HEK293 (cell line): Measurements from ENCODE around the gene SHC4.

ENCODE experiments used
- CTCF ChIA-PET: fragments of 350-600 bp; formaldehyde crosslinking; extraction: SDS; loops from one replicate; lab custom pipeline; 2021; ENCODE audit warnings: antibody characterized with exemption; lab: Yijun Ruan, JAX
- POLR2A ChIA-PET: fragments of 300-600 bp; formaldehyde crosslinking; extraction: SDS; loops from one replicate; lab custom pipeline; 2020; ENCODE audit warnings: antibody characterized with exemption, inconsistent platforms; lab: Yijun Ruan, JAX
- H3K27ac ChIP-seq: fragments of 200-500 bp; sonication (Bioruptor generic); 2 replicates; pipeline ENCODE4 v1.5.1; 2014; ENCODE audit warnings: low read depth, low read length, control low read depth, inconsistent platforms; ENCODE audit errors: extremely low read depth
- H3K36me3 ChIP-seq, 2 experiments: fragments of 200-500 bp in 1 of 2; sonication (Bioruptor generic) in 1 of 2; 1 replicate in 1 of 2; 2 replicates in 1 of 2; pipeline ENCODE4 v1.5.1; 2014 to 2017; ENCODE audit warnings: inconsistent platforms in 2 of 2, low read length in 2 of 2; ENCODE audit not compliant: control insufficient read depth in 2 of 2, insufficient read depth in 1 of 2
- H3K4me1 ChIP-seq: fragments of 200-500 bp; sonication (Bioruptor generic); 2 replicates; pipeline ENCODE4 v1.5.1; 2014; ENCODE audit warnings: mild to moderate bottlenecking, low read length, inconsistent platforms; ENCODE audit not compliant: control insufficient read depth, insufficient read depth
- H3K4me3 ChIP-seq: 2 replicates; pipeline ENCODE4 v1.5.1; 2011; ENCODE audit warnings: low read depth, mild to moderate bottlenecking, control low read depth, low read length, moderate library complexity
- H3K9me3 ChIP-seq: fragments of 200-500 bp; sonication (Bioruptor generic); 2 replicates; pipeline ENCODE4 v1.5.1; 2014; ENCODE audit warnings: low read depth, low read length, inconsistent platforms; ENCODE audit not compliant: control insufficient read depth, insufficient read depth
- EGR2 ChIP-seq: fragments of 450-650 bp; formaldehyde crosslinking; IDR thresholded peaks from 2 replicates; pipeline ENCODE4 v1.5.1; 2016; ENCODE audit warnings: low read depth, missing biosample characterization, missing genetic modification characterization
- HOXA7 ChIP-seq: sonication (generic); formaldehyde crosslinking; IDR thresholded peaks from 2 replicates; pipeline ENCODE4 v1.8.1; 2022; ENCODE audit warnings: missing genetic modification reagents, borderline replicate concordance
- INSM2 ChIP-seq: fragments of 450-650 bp; formaldehyde crosslinking; IDR thresholded peaks from 2 replicates; pipeline ENCODE4 v1.5.1; 2016; ENCODE audit warnings: missing biosample characterization, missing genetic modification characterization
- PRDM10 ChIP-seq: fragments of 450-650 bp; formaldehyde crosslinking; IDR thresholded peaks from 2 replicates; pipeline ENCODE4 v1.5.1; 2016; ENCODE audit warnings: missing biosample characterization, missing genetic modification characterization
- SALL2 ChIP-seq: fragments of 450-650 bp; formaldehyde crosslinking; IDR thresholded peaks from 2 replicates; pipeline ENCODE4 v1.5.0; 2017; ENCODE audit warnings: missing biosample characterization, mild to moderate bottlenecking, missing genetic modification characterization, borderline replicate concordance
- SP3 ChIP-seq: fragments of 450-650 bp; formaldehyde crosslinking; IDR thresholded peaks from 2 replicates; pipeline ENCODE4 v1.5.1; 2016; ENCODE audit warnings: missing biosample characterization, missing genetic modification characterization
- SP7 ChIP-seq: fragments of 450-650 bp; formaldehyde crosslinking; IDR thresholded peaks from 2 replicates; pipeline ENCODE4 v1.5.1; 2016; ENCODE audit warnings: missing biosample characterization, missing genetic modification characterization
- ZBTB8A ChIP-seq: fragments of 450-650 bp; formaldehyde crosslinking; IDR thresholded peaks from 2 replicates; pipeline ENCODE4 v1.5.1; 2016; ENCODE audit warnings: missing biosample characterization, missing genetic modification characterization
- ZFHX2 ChIP-seq: fragments of 450-650 bp; formaldehyde crosslinking; conservative IDR thresholded peaks from 2 replicates; pipeline ENCODE4 v1.5.1; 2016; ENCODE audit warnings: missing biosample characterization, missing genetic modification characterization
- ZIC2 ChIP-seq: fragments of 450-650 bp; formaldehyde crosslinking; IDR thresholded peaks from 2 replicates; pipeline ENCODE4 v1.5.1; 2016; ENCODE audit warnings: missing biosample characterization, missing genetic modification characterization
- ZNF121 ChIP-seq: fragments of 450-650 bp; formaldehyde crosslinking; IDR thresholded peaks from 2 replicates; pipeline ENCODE4 v1.5.1; 2016; ENCODE audit warnings: missing biosample characterization, missing genetic modification characterization
- ZNF211 ChIP-seq: fragments of 450-650 bp; formaldehyde crosslinking; IDR thresholded peaks from 2 replicates; pipeline ENCODE4 v1.5.1; 2016; ENCODE audit warnings: low read depth, missing biosample characterization, missing genetic modification characterization
- ZNF221 ChIP-seq: fragments of 450-650 bp; formaldehyde crosslinking; IDR thresholded peaks from 2 replicates; pipeline ENCODE4 v1.5.1; 2017; ENCODE audit warnings: missing biosample characterization, missing genetic modification characterization, borderline replicate concordance
- ZNF266 ChIP-seq: fragments of 450-650 bp; formaldehyde crosslinking; IDR thresholded peaks from 2 replicates; pipeline ENCODE4 v1.5.1; 2016; ENCODE audit warnings: missing biosample characterization, missing genetic modification characterization, low read depth
- ZNF544 ChIP-seq: fragments of 450-650 bp; formaldehyde crosslinking; IDR thresholded peaks from 2 replicates; pipeline ENCODE4 v1.5.0; 2017; ENCODE audit warnings: missing biosample characterization, missing genetic modification characterization
- ZNF548 ChIP-seq: fragments of 450-650 bp; formaldehyde crosslinking; IDR thresholded peaks from 2 replicates; pipeline ENCODE4 v1.5.1; 2016; ENCODE audit warnings: missing biosample characterization, missing genetic modification characterization
- ZNF585B ChIP-seq: fragments of 450-650 bp; formaldehyde crosslinking; IDR thresholded peaks from 2 replicates; pipeline ENCODE4 v1.5.1; 2016; ENCODE audit warnings: missing biosample characterization, missing genetic modification characterization
- ZNF621 ChIP-seq: fragments of 450-650 bp; formaldehyde crosslinking; IDR thresholded peaks from 2 replicates; pipeline ENCODE4 v1.5.1; 2017; ENCODE audit warnings: missing biosample characterization, missing genetic modification characterization
- ZNF623 ChIP-seq: fragments of 450-650 bp; formaldehyde crosslinking; IDR thresholded peaks from 2 replicates; pipeline ENCODE4 v1.5.1; 2016; ENCODE audit warnings: missing biosample characterization, missing genetic modification characterization
- ZNF626 ChIP-seq: fragments of 450-650 bp; sonication (Bioruptor Pico); formaldehyde crosslinking; IDR thresholded peaks from 2 replicates; pipeline ENCODE4 v1.5.1; 2018; ENCODE audit warnings: missing biosample characterization, missing genetic modification characterization, inconsistent platforms
- ZNF76 ChIP-seq: fragments of 450-650 bp; formaldehyde crosslinking; IDR thresholded peaks from 2 replicates; pipeline ENCODE4; 2016; ENCODE audit warnings: low read depth, missing biosample characterization, missing genetic modification characterization, borderline replicate concordance
- ZNF837 ChIP-seq: fragments of 450-650 bp; formaldehyde crosslinking; IDR thresholded peaks from 2 replicates; pipeline ENCODE4 v1.5.1; 2016; ENCODE audit warnings: missing biosample characterization, missing genetic modification characterization
- ZSCAN4 ChIP-seq: fragments of 450-650 bp; formaldehyde crosslinking; IDR thresholded peaks from 2 replicates; pipeline ENCODE4 v1.5.1; 2017; ENCODE audit warnings: missing biosample characterization, missing genetic modification characterization
- TF ChIP-seq, protein P1 (sequence below): fragments of 450-650 bp; formaldehyde crosslinking; IDR thresholded peaks from 2 replicates; pipeline ENCODE4 v1.5.1; 2016; ENCODE audit warnings: missing biosample characterization, missing genetic modification characterization
- TF ChIP-seq, protein P2 (sequence below): fragments of 450-650 bp; formaldehyde crosslinking; IDR thresholded peaks from 2 replicates; pipeline ENCODE4 v1.5.1; 2017; ENCODE audit warnings: missing biosample characterization, mild to moderate bottlenecking, missing genetic modification characterization, moderate library complexity
- TF ChIP-seq, protein P3 (sequence below): fragments of 450-650 bp; formaldehyde crosslinking; IDR thresholded peaks from 2 replicates; pipeline ENCODE4 v1.5.1; 2016; ENCODE audit warnings: missing biosample characterization, missing genetic modification characterization

The SHC4 gene

DNA sequence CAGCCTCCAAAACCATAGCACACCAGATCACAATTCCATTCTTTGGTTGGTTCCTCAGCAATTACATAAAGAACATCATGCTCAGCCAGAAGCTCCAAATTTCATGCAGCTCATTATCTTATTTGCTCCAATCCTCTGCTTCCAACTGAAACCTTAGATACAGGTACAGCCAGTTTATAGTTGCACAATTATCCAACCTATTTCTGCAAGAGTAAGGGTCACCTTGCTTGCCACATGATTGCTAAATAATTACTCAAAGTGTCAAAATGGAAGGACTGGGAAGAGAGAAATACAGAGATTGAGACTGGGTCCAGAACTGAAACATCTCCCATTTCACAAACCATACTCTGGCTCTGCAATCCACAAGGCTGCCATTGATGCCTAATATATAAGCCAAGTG is 23.4 kb upstream of the SHC4 start:
- CTCF ChIA-PET = interaction anchor here (1.5 kb wide), 1 partner anchor 12 kb away, joined by 11 read pairs; no protein-coding TSS in a partner anchor

GRCh38 chr15:48986240-48986639 is 22.5 kb upstream of the SHC4 start:
- no peaks in the 10 kb centered on the region for H3K9me3 ChIP-seq
- ChIA-PET CTCF (interaction anchor here (1.5 kb wide), 1 partner anchor 11 kb away, joined by 11 read pairs; no protein-coding TSS in a partner anchor), POLR2A (no interaction called here)
- H3K27ac ChIP-seq = no peak overlapping the region
- H3K4me3 ChIP-seq = no peak overlapping the region
- peaks cover 0 to 8% of the 10 kb centered on the region in 2 experiments; a peak in 1 of 3 replicates for H3K36me3 ChIP-seq
- H3K4me1 ChIP-seq = no peaks in the 10 kb centered on the region
- TF ChIP-seq ZBTB8A (tag by site-specific recombination) = no peak
- TF ChIP-seq PRDM10 (tag by site-specific recombination) = no peak
- no peak for TF ChIP-seq ZNF837 (tag by site-specific recombination)
- TF ChIP-seq ZSCAN4 = no peak
- no peak for TF ChIP-seq ZIC2 (tag by site-specific recombination)
- TF ChIP-seq, protein P1, sequence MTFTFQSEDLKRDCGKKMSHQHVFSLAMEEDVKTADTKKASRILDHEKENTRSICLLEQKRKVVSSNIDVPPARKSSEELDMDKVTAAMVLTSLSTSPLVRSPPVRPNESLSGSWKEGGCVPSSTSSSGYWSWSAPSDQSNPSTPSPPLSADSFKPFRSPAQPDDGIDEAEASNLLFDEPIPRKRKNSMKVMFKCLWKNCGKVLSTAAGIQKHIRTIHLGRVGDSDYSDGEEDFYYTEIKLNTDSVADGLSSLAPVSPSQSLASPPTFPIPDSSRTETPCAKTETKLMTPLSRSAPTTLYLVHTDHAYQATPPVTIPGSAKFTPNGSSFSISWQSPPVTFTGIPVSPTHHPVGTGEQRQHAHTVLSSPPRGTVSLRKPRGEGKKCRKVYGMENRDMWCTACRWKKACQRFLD = no peak
- no peak for TF ChIP-seq ZNF211 (tag by site-specific recombination)
- TF ChIP-seq ZNF585B (tag by site-specific recombination) = no peak
- TF ChIP-seq SALL2 = no peak
- TF ChIP-seq ZNF266 = no peak
- TF ChIP-seq ZNF621 (tag by site-specific recombination) = no peak

More for the DNA sequence above, 23.4 kb upstream of the SHC4 start:
- H3K36me3 ChIP-seq = peaks cover 0 to 15% of the 10 kb centered on the region in 2 experiments; a peak in 1 of 3 replicates
- no peaks in the 10 kb centered on the region for H3K4me1 ChIP-seq
- no peak overlapping the region for H3K27ac ChIP-seq
- TF ChIP-seq SP7 = no peak
- TF ChIP-seq HOXA7 = no peak
- TF ChIP-seq ZNF76 = no peak
- no peak for TF ChIP-seq ZNF121 (tag by site-specific recombination)
- no peak for TF ChIP-seq INSM2 (tag by site-specific recombination)
- TF ChIP-seq EGR2 (tag by site-specific recombination) = no peak
- TF ChIP-seq, protein P2, sequence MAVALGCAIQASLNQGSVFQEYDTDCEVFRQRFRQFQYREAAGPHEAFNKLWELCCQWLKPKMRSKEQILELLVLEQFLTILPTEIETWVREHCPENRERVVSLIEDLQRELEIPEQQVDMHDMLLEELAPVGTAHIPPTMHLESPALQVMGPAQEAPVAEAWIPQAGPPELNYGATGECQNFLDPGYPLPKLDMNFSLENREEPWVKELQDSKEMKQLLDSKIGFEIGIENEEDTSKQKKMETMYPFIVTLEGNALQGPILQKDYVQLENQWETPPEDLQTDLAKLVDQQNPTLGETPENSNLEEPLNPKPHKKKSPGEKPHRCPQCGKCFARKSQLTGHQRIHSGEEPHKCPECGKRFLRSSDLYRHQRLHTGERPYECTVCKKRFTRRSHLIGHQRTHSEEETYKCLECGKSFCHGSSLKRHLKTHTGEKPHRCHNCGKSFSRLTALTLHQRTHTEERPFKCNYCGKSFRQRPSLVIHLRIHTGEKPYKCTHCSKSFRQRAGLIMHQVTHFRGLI (tag by site-specific recombination) = no peak
- TF ChIP-seq, protein P3, sequence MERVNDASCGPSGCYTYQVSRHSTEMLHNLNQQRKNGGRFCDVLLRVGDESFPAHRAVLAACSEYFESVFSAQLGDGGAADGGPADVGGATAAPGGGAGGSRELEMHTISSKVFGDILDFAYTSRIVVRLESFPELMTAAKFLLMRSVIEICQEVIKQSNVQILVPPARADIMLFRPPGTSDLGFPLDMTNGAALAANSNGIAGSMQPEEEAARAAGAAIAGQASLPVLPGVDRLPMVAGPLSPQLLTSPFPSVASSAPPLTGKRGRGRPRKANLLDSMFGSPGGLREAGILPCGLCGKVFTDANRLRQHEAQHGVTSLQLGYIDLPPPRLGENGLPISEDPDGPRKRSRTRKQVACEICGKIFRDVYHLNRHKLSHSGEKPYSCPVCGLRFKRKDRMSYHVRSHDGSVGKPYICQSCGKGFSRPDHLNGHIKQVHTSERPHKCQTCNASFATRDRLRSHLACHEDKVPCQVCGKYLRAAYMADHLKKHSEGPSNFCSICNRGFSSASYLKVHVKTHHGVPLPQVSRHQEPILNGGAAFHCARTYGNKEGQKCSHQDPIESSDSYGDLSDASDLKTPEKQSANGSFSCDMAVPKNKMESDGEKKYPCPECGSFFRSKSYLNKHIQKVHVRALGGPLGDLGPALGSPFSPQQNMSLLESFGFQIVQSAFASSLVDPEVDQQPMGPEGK = no peak
- no peak for TF ChIP-seq ZNF544
- no peak for TF ChIP-seq ZNF221 (tag by site-specific recombination)
- TF ChIP-seq SALL2 = no peak
- no peak for TF ChIP-seq ZNF623 (tag by site-specific recombination)
- TF ChIP-seq ZNF548 (tag by site-specific recombination) = no peak
- TF ChIP-seq SP3 (tag by site-specific recombination) = no peak
- no peak for TF ChIP-seq ZFHX2
- no peak for TF ChIP-seq ZNF626
- POLR2A ChIA-PET = no interaction called here
- no peak overlapping the region for H3K4me3 ChIP-seq
- no peaks in the 10 kb centered on the region for H3K9me3 ChIP-seq
